Fibroblast of lung (primary cell): ENCODE results near the gene SFTPA2. TPM values are rescaled to one million over a fixed set of nuclear protein-coding genes. Genes with fewer than 3 reads are reported as not detected.
"Not testable (repeated sequence)": the region's sequence is repeated elsewhere in the genome, so short reads cannot be mapped to it uniquely, and the experiment has no call there.

Experiments
- DNase-seq, 2 donors: peaks; one replicate each; pipeline versions ENCODE4 v3.0.0 to v3.0.0-alpha.2; 2010; ENCODE audit warnings: low read depth in 2 of 2
- H2AFZ ChIP-seq: 2 replicates; pipeline ENCODE4 v1.5.1; 2012; ENCODE audit warnings: low read length, control low read depth, inconsistent platforms
- H3K27ac ChIP-seq: 2 replicates; pipeline ENCODE4 v1.5.1; 2011; ENCODE audit warnings: low read length, control low read depth; ENCODE audit not compliant: insufficient read depth
- H3K27me3 ChIP-seq: 2 replicates; pipeline ENCODE4 v1.5.1; 2011; ENCODE audit warnings: mild to moderate bottlenecking, low read length; ENCODE audit not compliant: control insufficient read depth, insufficient read depth
- H3K36me3 ChIP-seq: 2 replicates; pipeline ENCODE4 v1.5.1; 2011; ENCODE audit warnings: low read length; ENCODE audit not compliant: control insufficient read depth, insufficient read depth
- H3K4me1 ChIP-seq: 2 replicates; pipeline ENCODE4 v1.5.1; 2011; ENCODE audit warnings: low read length; ENCODE audit not compliant: control insufficient read depth, insufficient read depth; ENCODE audit errors: extremely low read depth
- H3K4me2 ChIP-seq: 2 replicates; pipeline ENCODE4 v1.5.1; 2011; ENCODE audit warnings: low read length, control low read depth; ENCODE audit not compliant: insufficient read depth; ENCODE audit errors: extremely low read depth
- H3K4me3 ChIP-seq, 4 experiments: fragments of 200-600 bp in 1 of 4; sonication (generic) in 1 of 4; replicated peaks in 1 of 4; 2 replicates each; pipeline ENCODE4 v1.5.1; 2011 to 2016; ENCODE audit warnings: low read length in 4 of 4, low read depth in 3 of 4, mild to moderate bottlenecking in 3 of 4, control low read depth in 2 of 4, inconsistent platforms in 1 of 4, mixed read lengths in 1 of 4; ENCODE audit not compliant: insufficient read depth in 1 of 4; ENCODE audit errors: control extremely low read depth in 1 of 4
- H3K79me2 ChIP-seq: 2 replicates; pipeline ENCODE4 v1.5.1; 2012; ENCODE audit warnings: mild to moderate bottlenecking, low read length, inconsistent platforms; ENCODE audit not compliant: control insufficient read depth, insufficient read depth
- H3K9ac ChIP-seq: 2 replicates; pipeline ENCODE4 v1.5.1; 2011; ENCODE audit warnings: mild to moderate bottlenecking, low read length, control low read depth; ENCODE audit not compliant: insufficient read depth
- H3K9me3 ChIP-seq: 2 replicates; pipeline ENCODE4 v1.5.1; 2012; ENCODE audit warnings: low read depth, low read length; ENCODE audit not compliant: control insufficient read depth, insufficient read depth
- H4K20me1 ChIP-seq: 2 replicates; pipeline ENCODE4 v1.5.1; 2011; ENCODE audit warnings: low read length; ENCODE audit not compliant: control insufficient read depth, insufficient read depth; ENCODE audit errors: extremely low read depth
- polyA plus RNA-seq, 2 donors: library from polyadenylated mRNA; depleted of rRNA in 1 of 2; stranded (reverse) in 1 of 2; unstranded in 1 of 2; fragments of >200 nt; gene quantifications; 2 replicates each; pipeline ENCODE4 v1.2.1, GENCODE V29; 2011 to 2012; ENCODE audit warnings: missing spikeins in 1 of 2
- total RNA-seq: library from RNA; depleted of rRNA; stranded (reverse); fragments of >200 nt; gene quantifications from 2 replicates; pipeline ENCODE4 v1.2.1, GENCODE V29; 2014

The SFTPA2 gene
- total and polyA plus RNA-seq, 2 donors (not counting 1 experiment from before 2014, with no cell fraction given), result not detected

GRCh38 chr10:79525049-79525710, 35.0 kb downstream of the SFTPA2 start:
- DNase-seq, H3K4me3 ChIP-seq, H3K27ac ChIP-seq, H3K79me2 ChIP-seq, H3K4me1 ChIP-seq, H2AFZ ChIP-seq, H3K4me2 ChIP-seq, H3K36me3 ChIP-seq, H3K9ac ChIP-seq, H4K20me1 ChIP-seq, H3K9me3 ChIP-seq, H3K27me3 ChIP-seq: not testable (repeated sequence)

GRCh38 chr10:79523157-79523853, 36.9 kb downstream of the SFTPA2 start:
- not testable (repeated sequence) for H3K79me2 ChIP-seq, DNase-seq, H2AFZ ChIP-seq, H4K20me1 ChIP-seq, H3K4me1 ChIP-seq, H3K36me3 ChIP-seq, H3K9ac ChIP-seq, H3K27ac ChIP-seq, H3K9me3 ChIP-seq, H3K4me3 ChIP-seq, H3K4me2 ChIP-seq, H3K27me3 ChIP-seq

- not testable (repeated sequence) for H3K9me3 ChIP-seq, H2AFZ ChIP-seq, H3K27ac ChIP-seq, H3K4me2 ChIP-seq, H3K4me3 ChIP-seq, H4K20me1 ChIP-seq, DNase-seq, H3K36me3 ChIP-seq, H3K27me3 ChIP-seq, H3K4me1 ChIP-seq, H3K9ac ChIP-seq, H3K79me2 ChIP-seq
Measured at GRCh38 chr10:79522464-79522863, 37.7 kb downstream of the SFTPA2 start.

- H3K27me3 ChIP-seq, H3K4me1 ChIP-seq, H3K9me3 ChIP-seq, H3K27ac ChIP-seq, H3K4me2 ChIP-seq, DNase-seq, H2AFZ ChIP-seq, H3K36me3 ChIP-seq, H3K79me2 ChIP-seq, H3K4me3 ChIP-seq, H3K9ac ChIP-seq, H4K20me1 ChIP-seq: not testable (repeated sequence)
Measured at GRCh38 chr10:79521751-79522150, 38.5 kb downstream of the SFTPA2 start.

- H3K4me3 ChIP-seq, H3K79me2 ChIP-seq, H3K27ac ChIP-seq, DNase-seq, H3K4me2 ChIP-seq, H3K4me1 ChIP-seq, H3K36me3 ChIP-seq, H4K20me1 ChIP-seq, H3K9ac ChIP-seq, H3K9me3 ChIP-seq, H3K27me3 ChIP-seq, H2AFZ ChIP-seq: not testable (repeated sequence)
Measured at GRCh38 chr10:79517567-79517966, 42.6 kb downstream of the SFTPA2 start.

- H2AFZ ChIP-seq, H3K9ac ChIP-seq, H3K4me1 ChIP-seq, H3K9me3 ChIP-seq, H3K27ac ChIP-seq, H3K27me3 ChIP-seq, H3K4me2 ChIP-seq, H3K36me3 ChIP-seq, H3K79me2 ChIP-seq, H3K4me3 ChIP-seq, H4K20me1 ChIP-seq: not testable (repeated sequence)
- DNase-seq, result peak in 1 of 2 donors; percentile 14
Measured at GRCh38 chr10:79516532-79517205, 43.5 kb downstream of the SFTPA2 start.
